Amniotic stem cell (primary cell): ENCODE results near the gene TRRAP.
"Not testable (repeated sequence)": the region's sequence is repeated elsewhere in the genome, so short reads cannot be mapped to it uniquely, and the experiment has no call there.

Source experiments
- DNase-seq: peaks from one replicate; lab custom pipeline; 2025; lab: John Stamatoyannopoulos, UW

Gene TRRAP

DNA sequence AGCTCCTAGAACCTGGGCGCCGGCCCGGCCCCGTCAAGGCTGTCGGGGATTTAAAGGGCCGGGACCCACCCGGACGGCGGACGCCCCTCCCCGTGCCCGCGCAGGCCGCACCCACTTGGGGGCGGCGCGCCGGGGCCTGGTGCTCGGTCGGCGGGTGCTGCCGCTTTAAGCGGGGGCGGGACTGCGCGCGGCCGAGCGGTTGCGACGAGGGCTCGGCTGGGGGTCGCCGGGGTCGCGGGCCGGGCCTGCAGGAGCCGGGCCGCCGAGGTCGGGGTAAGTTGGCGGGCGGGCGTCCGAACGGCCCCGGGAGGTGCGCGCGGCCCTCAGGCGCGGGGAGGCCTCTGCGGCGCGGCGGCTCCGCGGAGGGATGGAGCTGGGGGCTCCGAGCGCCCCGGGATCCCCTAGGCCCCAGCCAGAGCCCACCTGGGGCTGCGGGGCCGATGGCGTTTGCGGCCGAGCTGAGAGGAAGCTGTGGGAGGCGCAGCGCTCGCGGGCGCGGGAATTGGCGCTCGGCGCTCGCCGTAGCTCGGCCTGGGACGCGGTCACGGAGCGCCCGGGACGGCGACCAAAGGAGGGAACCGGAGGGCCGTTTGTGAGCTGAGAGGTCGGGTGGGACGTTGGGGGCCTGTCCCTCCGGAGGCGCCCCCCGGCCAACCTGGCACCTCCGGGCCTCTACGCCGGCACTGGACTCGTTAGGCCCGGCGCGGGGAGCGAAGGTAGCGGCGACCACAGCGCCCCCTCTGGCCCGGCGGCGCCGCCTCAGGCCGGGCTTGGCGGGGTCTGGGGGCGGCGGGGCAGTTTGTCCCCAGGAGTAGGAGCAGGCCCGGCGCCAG is at the start of gene TRRAP:
Gene TRRAP, plus strand, starts transcription at position 168 of the 833 bp plus-strand sequence. CDS start 2,619 bp downstream, outside the sequence.
- peak; percentile 39 for DNase-seq

DNA sequence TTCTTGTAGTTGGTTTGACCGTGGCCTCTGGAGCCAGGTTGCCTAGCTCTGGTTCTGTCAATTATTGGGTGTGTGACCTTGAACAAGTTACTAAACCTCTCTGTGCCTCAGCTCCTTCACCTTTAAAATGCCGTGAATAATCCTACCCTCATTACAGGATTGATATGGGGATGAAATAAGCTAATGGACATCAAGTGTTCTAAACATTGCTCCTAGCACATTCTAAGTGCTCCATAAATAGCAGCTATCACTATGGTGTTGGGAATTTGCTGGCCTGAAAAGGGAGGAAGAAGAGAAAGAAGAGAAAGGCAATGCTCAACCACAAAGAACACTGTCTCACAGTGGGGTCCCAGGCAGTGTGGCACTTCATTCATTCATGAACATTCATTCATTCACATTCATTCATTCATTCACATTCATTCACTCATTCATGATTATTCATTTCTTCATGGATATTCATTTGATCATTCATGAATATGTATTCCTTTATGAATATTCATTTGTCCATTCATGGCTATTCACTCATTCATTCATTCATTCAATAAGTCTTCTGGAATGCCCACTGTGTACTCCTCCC is 47.3 kb upstream of the TRRAP start:
- no peak for DNase-seq

- DNase-seq: no peak
These were observed 46.6 kb upstream of the TRRAP start for GRCh38 chr7:98831641-98832221.

DNA sequence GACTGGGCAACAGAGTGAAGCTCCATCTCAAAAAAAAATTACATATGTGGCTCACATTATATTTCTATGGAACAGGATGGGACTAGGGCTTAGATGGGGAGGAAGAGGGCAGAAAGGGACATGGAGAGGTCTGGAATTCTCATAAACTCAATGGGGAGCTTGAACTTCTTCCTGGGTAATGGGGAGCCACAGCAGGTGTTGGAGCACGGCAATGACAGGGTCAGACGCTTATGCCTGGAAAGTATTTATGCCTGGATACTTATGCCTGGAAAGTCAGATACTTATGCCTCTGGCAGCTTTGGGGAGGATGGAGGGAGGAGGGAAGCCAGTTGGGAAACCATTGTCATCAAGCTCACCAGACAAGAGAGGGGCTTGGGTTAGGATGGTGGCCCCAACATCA is 45.3 kb upstream of the TRRAP start:
- no peak for DNase-seq

- no peak for DNase-seq
These were observed 43.4 kb upstream of the TRRAP start for GRCh38 chr7:98834949-98835348.

GRCh38 chr7:98836811-98837629 is 41.3 kb upstream of the TRRAP start:
- DNase-seq: no peak

- DNase-seq: no peak
These were observed 40.7 kb upstream of the TRRAP start for GRCh38 chr7:98837630-98837972.

- no peak for DNase-seq
These were observed 38.2 kb upstream of the TRRAP start for GRCh38 chr7:98840096-98840495.

DNA sequence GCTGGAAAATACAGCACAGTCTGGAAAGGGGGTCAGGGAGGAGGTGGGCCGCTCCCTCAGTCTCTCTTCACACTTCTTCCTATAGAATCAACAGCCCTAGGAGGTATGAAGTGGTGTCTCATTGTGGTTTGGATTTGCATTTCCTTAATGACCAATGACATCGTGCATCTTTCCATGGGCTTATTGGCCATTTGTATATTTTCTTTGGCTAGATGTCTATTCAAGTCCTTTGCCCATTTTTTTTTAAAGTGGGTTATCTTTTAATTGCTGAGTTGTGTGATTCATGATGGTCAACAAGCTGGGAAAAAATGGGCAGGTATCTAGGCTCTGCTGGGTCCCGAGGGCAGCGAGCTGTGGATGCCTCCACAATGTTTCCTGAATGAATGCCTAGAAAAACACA is 37.6 kb upstream of the TRRAP start:
- no peak for DNase-seq

GRCh38 chr7:98841179-98841997 is 36.9 kb upstream of the TRRAP start:
- no peak for DNase-seq

DNA sequence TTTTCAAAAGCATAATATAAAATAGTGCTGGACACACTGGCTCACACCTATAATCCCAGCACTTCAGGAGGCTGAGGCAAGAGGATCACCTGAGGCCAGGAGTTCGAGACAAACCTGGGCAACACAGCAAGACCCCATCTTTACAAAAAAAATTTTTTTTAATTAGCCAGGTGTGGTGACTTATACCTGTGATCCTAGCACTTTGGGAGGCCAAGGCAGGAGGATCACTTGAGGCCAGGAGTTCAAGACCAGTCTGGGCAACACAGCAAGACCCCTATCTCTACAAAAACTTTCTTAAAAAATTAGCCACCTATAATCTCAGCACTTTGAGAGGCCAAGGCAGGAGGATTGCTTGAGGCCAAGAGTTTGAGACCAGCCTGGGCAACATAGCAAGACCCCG is 35.8 kb upstream of the TRRAP start:
- not testable (repeated sequence) for DNase-seq

DNA sequence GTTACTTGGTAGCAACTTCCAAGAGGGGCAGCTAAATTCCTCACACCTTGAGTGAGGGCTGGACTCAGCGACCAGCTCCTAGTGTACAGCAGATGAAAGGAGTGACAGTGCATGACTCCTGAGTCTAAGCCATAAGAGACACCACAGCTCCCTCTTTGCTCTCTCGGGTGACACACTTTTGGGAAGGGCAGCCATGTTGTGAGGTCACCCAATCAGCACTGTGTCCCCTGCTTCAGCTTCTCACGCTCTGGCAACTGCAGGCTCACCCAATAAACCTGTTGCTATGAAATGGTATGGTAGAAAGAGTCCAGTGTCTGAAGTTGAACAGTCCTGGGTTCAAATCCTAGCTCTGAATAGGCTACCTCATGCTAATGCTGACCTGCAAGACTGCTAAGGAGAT is 29.4 kb upstream of the TRRAP start:
- DNase-seq: no peak

GRCh38 chr7:98852826-98853225 is 25.5 kb upstream of the TRRAP start:
- no peak for DNase-seq

DNA sequence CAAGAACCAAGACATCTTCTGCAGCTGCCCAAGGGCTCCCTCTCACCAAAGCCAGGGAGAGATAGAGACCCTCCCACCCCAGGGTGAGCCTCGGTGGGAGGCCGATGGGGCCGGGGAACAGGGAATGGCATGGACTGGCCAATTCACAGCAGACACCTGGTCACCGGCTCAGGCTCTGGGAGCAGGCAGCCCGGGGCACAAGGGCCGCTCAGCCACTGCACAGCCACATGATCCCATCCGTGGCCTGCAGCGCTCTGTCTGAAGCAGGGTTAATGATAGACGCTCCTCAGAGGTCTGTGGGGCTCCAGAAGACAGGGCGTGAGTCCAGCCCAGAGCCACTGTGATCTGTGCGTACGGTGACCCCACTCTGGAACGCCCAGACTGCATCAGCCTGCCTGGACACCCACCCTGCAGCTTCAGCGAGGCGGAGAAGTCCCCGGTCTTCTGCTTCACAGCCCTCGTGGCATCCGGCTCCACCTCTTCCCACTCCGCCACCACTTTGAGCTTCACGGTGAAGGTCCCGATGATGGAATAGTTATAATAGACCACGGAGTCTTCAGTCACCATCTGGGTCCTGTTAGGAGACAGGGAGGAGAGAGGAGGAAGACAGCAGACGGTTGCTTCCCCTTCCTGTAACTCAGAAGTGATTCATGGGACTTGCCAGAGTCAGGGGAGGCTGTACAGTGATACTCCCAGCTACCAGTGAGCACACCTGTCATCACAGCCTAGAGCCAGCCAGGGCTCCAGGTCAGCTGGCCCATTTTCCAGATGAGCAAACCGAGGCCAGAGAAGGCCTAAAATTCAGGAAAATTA is 22.5 kb upstream of the TRRAP start:
- no peak for DNase-seq

- DNase-seq: no peak
These were observed 18.3 kb upstream of the TRRAP start for GRCh38 chr7:98860071-98860470.

DNA sequence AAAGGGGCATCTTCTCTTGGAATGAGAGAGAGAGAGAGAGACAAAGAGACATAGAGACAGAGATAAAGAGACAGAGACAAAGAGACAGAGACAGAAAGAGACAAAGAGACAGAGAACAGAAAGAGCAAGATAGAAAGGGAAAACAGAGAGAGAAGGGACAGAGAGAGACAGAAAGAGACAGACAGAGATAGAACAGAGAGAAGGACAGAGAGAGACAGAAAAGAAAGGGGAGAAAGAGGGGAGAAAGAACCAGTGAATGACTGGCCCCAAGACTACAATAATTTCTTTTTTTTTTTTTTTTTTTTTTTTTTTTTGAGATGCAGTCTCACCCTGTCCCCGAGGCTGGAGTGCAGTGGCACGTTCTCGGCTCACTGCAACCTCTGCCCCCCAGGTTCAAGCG is 16.1 kb upstream of the TRRAP start:
- no peak for DNase-seq

DNA sequence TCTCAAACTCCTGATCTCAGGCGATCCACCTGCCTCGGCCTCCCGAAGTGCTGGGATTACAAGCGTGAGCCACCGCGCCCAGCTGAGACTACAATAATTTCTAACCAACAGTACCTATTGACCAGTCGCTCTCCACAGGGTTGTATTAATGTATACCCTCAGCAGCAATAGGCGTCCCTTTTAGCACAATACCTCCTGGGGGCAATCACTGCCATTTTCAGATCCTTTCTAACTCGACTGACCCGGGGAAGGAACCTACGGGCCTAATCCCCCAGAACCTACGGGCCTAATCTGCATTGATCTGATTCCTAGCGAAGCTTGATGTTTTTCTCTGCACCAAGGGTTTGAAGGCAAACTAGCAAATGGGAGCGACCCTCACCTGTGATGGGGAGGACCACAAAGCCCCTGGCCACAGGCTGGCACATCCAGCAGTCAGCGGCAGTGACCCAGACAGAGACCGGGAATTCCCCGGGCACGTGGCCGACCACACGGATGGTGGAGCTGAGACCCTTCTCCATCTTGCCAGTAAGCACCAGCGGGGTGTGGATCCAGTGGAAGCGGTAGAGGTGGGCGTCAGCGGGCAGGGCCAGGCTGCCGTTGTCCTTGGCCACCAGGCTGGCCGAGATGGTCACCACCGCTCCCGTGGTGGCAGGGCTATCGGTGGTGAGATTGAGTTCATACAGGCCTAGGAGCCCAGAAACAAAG is 15.5 kb upstream of the TRRAP start:
- no peak for DNase-seq

DNA sequence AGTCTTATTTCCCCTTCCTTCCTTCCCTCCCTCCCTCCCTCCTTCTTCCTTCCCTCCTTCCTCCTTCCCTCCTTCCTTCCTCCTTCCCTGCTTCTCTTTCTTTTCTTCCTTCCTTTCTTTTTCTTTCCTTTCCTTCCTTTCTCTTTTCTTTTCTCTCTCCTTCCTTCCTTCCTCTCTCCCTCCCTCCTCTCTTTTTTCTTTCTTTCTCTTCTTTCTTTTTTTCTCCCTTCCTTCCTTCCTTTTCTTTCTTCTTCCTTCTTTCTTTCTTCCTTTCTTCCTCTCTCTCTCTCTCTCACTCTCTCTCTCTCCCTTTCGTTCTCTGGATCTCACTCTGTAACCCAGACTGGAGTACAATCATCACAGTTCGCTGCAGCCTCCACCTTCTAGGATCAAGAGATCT is 14.7 kb upstream of the TRRAP start:
- no peak for DNase-seq

GRCh38 chr7:98864731-98865453 is 13.4 kb upstream of the TRRAP start:
- DNase-seq: no peak

DNA sequence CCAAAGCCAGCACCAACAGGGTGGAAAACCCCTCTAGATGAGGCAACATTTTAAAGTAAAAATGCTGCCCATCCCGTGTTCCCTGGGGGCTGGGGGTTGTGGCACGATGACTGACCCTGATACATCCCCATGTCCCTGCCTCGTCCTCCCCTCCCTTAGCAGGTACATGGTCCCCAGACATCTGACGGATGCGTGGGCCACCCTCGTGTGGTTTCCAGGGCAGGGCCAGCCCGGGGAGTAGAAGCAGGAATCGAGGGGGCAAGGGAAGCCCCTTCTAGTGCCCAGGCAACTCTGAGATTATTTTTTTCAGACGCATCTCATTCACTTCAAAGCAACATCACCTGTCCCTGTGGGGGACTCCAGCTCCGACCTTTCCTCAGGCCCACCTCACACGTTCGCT is 12.0 kb upstream of the TRRAP start:
- DNase-seq: no peak
